Measurements from ENCODE around the gene HS6ST3. TPM values are rescaled to one million over a fixed set of nuclear protein-coding genes. Genes with fewer than 3 reads are reported as not detected.

The HS6ST3 gene
- total RNA-seq, 2 donors from 2014 or later, result 0.08 TPM; not detected in 1

- intact Hi-C loops (cut with DNase I, micrococcal nuclease), result no loop called here
- ATAC-seq (no peak), DNase-seq (no peak)
Observed at GRCh38 chr13:96397807-96398206, 307.9 kb downstream of the HS6ST3 start.

- no peak for DNase-seq
- intact Hi-C loops (cut with DNase I, micrococcal nuclease), result no loop called here
- ATAC-seq, result no peak
Observed at GRCh38 chr13:96398486-96398885, 308.6 kb downstream of the HS6ST3 start.

- DNase-seq, result no peak
- intact Hi-C loops (cut with DNase I, micrococcal nuclease), result no loop called here
- no peak for ATAC-seq
Observed at GRCh38 chr13:96403241-96403640, 313.3 kb downstream of the HS6ST3 start.

- no peak for DNase-seq
- intact Hi-C loops (cut with DNase I, micrococcal nuclease), result no loop called here
- ATAC-seq, result no peak
Observed at GRCh38 chr13:96403651-96404050, 313.7 kb downstream of the HS6ST3 start.

- intact Hi-C loops (cut with DNase I, micrococcal nuclease), result no loop called here
- DNase-seq, result no peak
- ATAC-seq, result no peak
Observed at GRCh38 chr13:96415831-96416385, 326.0 kb downstream of the HS6ST3 start.

GRCh38 chr13:96417939-96418685, 328.2 kb downstream of the HS6ST3 start:
- DNase-seq (no peak), ATAC-seq (no peak)
- intact Hi-C loops (cut with DNase I, micrococcal nuclease), result no loop called here

GRCh38 chr13:96421314-96421713, 331.4 kb downstream of the HS6ST3 start:
- no peak for DNase-seq
- intact Hi-C loops (cut with DNase I, micrococcal nuclease), result no loop called here
- no peak for ATAC-seq

GRCh38 chr13:96422002-96422401, 332.1 kb downstream of the HS6ST3 start:
- ATAC-seq, result no peak
- no peak for DNase-seq
- intact Hi-C loops (cut with DNase I, micrococcal nuclease), result no loop called here

GRCh38 chr13:96426167-96426566, 336.3 kb downstream of the HS6ST3 start:
- no peak for ATAC-seq
- intact Hi-C loops (cut with DNase I, micrococcal nuclease), result no loop called here
- no peak for DNase-seq

GRCh38 chr13:96428911-96429310, 339.0 kb downstream of the HS6ST3 start:
- intact Hi-C loops (cut with DNase I, micrococcal nuclease), result no loop called here
- ATAC-seq (no peak), DNase-seq (no peak)

- DNase-seq, result no peak
- ATAC-seq, result no peak
- intact Hi-C loops (cut with DNase I, micrococcal nuclease), result no loop called here
Observed at GRCh38 chr13:96431044-96431581, 341.2 kb downstream of the HS6ST3 start.

- intact Hi-C loops (cut with DNase I, micrococcal nuclease), result no loop called here
- no peak for ATAC-seq
- no peak for DNase-seq
Observed at GRCh38 chr13:96444676-96445075, 354.8 kb downstream of the HS6ST3 start.

- intact Hi-C loops (cut with DNase I, micrococcal nuclease), result no loop called here
- DNase-seq (no peak), ATAC-seq (no peak)
Observed at GRCh38 chr13:96449920-96450319, 360.0 kb downstream of the HS6ST3 start.

- ATAC-seq (no peak), DNase-seq (no peak)
- intact Hi-C loops (cut with DNase I, micrococcal nuclease), result no loop called here
Observed at GRCh38 chr13:96450326-96451020, 360.6 kb downstream of the HS6ST3 start.

GRCh38 chr13:96454466-96454865, 364.6 kb downstream of the HS6ST3 start:
- DNase-seq (no peak), ATAC-seq (no peak)
- intact Hi-C loops (cut with DNase I, micrococcal nuclease), result no loop called here

- ATAC-seq (no peak), DNase-seq (no peak)
- intact Hi-C loops (cut with DNase I, micrococcal nuclease), result no loop called here
Observed at GRCh38 chr13:96460609-96461008, 370.7 kb downstream of the HS6ST3 start.

GRCh38 chr13:96473526-96474180, 383.7 kb downstream of the HS6ST3 start:
- no peak for ATAC-seq
- DNase-seq, result no peak

GRCh38 chr13:96474181-96474557, 384.3 kb downstream of the HS6ST3 start:
- intact Hi-C loops (cut with DNase I, micrococcal nuclease), result no loop called here
- ATAC-seq, result no peak

More at GRCh38 chr13:96473526-96474180, 383.7 kb downstream of the HS6ST3 start:
- intact Hi-C loops (cut with DNase I, micrococcal nuclease), result no loop called here

GRCh38 chr13:96475103-96475502, 385.2 kb downstream of the HS6ST3 start:
- DNase-seq, result no peak
- ATAC-seq, result no peak

More at GRCh38 chr13:96474181-96474557, 384.3 kb downstream of the HS6ST3 start:
- no peak for DNase-seq

More at GRCh38 chr13:96475103-96475502, 385.2 kb downstream of the HS6ST3 start:
- intact Hi-C loops (cut with DNase I, micrococcal nuclease), result no loop called here
